GM04504 (cell line): ENCODE data around the gene RNASET2.
"Not testable (repeated sequence)": the region's sequence is repeated elsewhere in the genome, so short reads cannot be mapped to it uniquely, and the experiment has no call there.

Experiments used
- DNase-seq: peaks from one replicate; pipeline ENCODE4 v3.0.0-alpha.2; 2012; ENCODE audit warnings: low read depth

RNASET2 gene

GRCh38 chr6:166903027-166903426 lies 53.3 kb downstream of the RNASET2 start:
- no peak for DNase-seq

GRCh38 chr6:166902211-166902755 lies 54.1 kb downstream of the RNASET2 start:
- DNase-seq: no peak

- no peak for DNase-seq
Measured at GRCh38 chr6:166901626-166902025, 54.7 kb downstream of the RNASET2 start.

DNA sequence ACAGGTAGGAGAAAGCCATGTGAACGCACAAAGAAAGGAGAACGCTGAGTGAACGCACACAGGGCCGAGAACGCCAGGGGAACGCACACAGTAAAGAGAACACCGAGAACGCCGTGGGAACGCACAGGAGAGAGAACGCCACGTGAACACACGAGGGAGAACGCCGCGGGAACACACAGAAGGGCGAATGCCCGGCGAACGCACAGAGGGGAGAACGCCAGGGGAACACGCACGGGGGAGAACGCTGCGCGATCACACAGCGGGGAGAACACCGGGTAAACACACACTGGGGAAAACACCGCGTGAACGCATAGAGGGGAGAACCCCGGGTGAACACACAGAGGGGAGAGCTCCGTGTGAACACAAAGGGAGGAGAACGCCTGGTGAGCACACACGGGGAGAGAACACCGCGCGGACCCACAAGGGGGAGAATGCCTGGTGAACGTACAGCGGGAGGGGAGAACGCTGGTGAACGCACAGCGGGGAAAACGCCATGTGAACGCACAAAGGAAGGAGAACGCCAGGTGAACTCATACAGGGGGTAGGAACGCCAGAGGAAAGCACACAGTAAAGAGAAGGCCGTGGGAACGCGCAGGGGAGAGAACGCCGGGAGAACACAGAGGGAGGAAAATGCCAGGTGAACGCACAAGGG lies 55.3 kb downstream of the RNASET2 start:
- no peak for DNase-seq

DNA sequence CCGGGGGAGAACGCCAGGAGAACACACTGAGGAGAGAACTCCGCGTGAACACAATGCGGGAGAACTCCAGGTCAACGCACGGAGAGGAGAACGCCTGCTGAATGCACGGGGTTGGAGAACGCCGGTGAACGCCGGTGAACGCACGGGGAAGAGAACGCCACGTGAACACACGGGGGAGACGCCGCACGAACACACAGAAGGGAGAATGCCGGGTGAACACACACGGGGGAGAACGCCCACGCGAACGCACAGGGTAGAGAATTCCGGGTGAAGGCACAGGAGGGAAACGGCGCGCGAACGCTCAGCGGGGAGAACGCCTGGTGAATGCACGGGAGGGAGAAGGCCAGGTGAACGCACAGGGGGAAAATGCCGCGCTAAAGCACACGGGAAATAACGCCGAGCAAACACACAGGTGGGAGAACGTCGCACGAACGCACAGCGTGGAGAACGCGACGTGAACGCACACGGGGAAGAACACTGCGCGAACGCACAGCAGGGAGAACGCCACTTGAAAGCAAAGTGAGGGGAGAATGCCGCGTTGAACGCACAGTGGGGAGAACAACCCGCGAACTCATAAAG lies 56.1 kb downstream of the RNASET2 start:
- DNase-seq: no peak

- no peak for DNase-seq
Measured at GRCh38 chr6:166898910-166899309, 57.4 kb downstream of the RNASET2 start.

DNA sequence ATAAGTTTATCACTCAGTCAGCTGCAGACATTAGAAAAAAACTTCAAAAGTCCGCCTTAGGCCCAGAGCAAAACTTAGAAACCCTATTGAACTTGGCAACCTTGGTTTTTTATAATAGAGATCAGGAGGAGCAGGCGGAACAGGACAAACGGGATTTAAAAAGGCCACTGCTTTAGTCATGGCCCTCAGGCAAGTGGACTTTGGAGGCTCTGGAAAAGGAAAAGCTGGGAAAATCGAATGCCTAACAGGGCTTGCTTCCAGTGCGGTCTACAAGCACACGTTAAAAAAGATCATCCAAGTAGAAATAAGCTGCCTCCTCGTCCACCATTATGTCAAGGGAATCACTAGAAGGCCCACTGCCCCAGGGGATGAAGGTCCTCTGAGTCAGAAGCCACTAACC lies 61.7 kb downstream of the RNASET2 start:
- not testable (repeated sequence) for DNase-seq

GRCh38 chr6:166892472-166892871 lies 63.9 kb downstream of the RNASET2 start:
- not testable (repeated sequence) for DNase-seq

DNA sequence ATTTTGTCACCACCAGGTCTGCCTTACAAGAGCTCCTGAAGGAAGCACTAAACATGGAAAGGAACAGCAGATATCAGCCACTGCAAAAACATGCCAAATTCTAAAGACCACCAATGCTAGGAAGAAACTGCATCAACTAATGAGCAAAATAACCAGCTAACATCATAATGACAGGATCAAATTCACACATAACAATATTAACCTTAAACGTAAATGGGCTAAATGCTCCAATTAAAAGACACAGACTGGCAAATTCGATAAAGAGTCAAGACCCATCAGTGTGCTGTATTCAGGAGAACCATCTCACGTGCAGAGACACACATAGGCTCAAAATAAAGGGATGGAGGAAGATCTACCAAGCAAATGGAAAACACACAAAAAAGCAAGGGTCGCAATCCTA lies 69.6 kb downstream of the RNASET2 start:
- DNase-seq: not testable (repeated sequence)

DNA sequence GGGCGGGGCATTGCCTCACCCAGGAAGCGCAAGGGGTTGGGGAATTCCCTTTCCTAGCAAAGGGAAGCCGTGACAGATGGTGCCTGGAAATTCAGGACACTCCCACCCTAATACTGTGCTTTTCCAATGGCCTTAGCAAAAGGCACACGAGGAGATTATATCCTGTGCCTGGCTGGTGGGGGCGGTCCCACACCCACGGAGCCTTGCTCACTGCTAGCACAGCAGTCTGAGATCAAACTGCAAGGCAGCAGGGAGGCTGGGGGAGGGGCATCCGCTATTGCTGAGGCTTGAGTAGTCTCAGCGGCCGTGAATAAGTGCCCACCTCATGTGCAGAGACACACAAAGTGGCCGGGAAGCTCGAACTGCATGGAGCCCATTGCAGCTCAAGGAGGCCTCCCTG lies 71.4 kb downstream of the RNASET2 start:
- not testable (repeated sequence) for DNase-seq

DNA sequence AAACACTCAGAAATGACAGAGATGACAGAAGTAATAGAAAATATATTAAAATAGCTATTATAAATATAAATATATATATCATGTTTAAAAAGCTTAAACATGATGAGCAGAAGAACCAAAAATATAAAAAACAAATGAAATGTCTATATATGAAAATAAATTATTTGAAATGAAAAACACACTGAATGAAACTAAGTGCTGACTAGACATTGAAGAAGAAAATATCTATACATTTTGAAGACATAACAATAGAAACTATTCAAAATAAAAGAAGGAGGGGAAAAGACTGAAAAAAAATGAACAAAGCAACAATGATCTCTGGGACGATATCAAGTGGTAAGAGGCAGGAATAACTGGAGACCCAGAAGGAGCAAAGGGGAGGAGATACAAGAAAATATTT lies 76.8 kb downstream of the RNASET2 start:
- DNase-seq: no peak
